K562 (cell line): Measurements from ENCODE around the gene TYW1B.
"Not testable (repeated sequence)": the region's sequence is repeated elsewhere in the genome, so short reads cannot be mapped to it uniquely, and the experiment has no call there.

Source experiments
- BRCA1 ChIP-seq, 2 experiments: fragments of 450-650 bp in 1 of 2; sonication (generic) in 1 of 2; formaldehyde crosslinking in 1 of 2; IDR thresholded peaks; 2 replicates each; pipeline versions ENCODE4 v1.5.0 to v1.6.1; 2017 to 2020; ENCODE audit warnings: mild to moderate bottlenecking in 1 of 2, missing genetic modification reagents in 1 of 2
- ESRRA ChIP-seq: fragments of 450-650 bp; IDR thresholded peaks from 2 replicates; pipeline ENCODE4 v1.6.1; 2014; ENCODE audit warnings: low read depth, mild to moderate bottlenecking, moderate library complexity, borderline replicate concordance
- ZBTB17 ChIP-seq: fragments of 450-650 bp; formaldehyde crosslinking; IDR thresholded peaks from 2 replicates; pipeline ENCODE4 v1.4.0; 2020; ENCODE audit warnings: mild to moderate bottlenecking
- TF ChIP-seq, protein P1 (sequence below), 3 experiments: IDR thresholded peaks in 2 of 3; conservative IDR thresholded peaks in 1 of 3; 2 replicates each; pipeline ENCODE4 v1.5.1; 2011 to 2012; ENCODE audit warnings: low read length in 3 of 3, mild to moderate bottlenecking in 3 of 3, control low read depth in 2 of 3, improper control_type of control experiment in 1 of 3, inconsistent platforms in 1 of 3, low read depth in 1 of 3, mixed read lengths in 1 of 3, moderate library complexity in 1 of 3; ENCODE audit not compliant: insufficient read depth in 2 of 3

DNA sequence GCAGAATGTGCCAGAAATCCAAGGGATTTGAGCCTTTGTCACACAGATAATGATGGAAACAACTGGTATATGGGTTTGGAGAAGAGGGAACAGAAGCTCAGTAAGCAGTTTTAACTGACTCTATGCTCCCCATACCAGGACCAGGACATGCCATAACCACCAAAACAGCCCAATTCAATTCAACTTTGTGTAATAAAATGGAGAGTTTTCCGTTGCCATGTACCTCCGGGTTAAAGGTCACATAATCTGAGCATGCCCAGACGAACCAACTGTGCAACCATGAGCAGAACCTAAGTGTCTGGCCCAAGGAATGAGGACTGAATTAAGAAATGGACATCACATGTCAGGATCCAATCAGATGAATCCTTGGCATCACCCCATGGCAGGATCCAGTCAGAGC lies 22.7 kb upstream of the TYW1B start:
- TF ChIP-seq, protein P1, sequence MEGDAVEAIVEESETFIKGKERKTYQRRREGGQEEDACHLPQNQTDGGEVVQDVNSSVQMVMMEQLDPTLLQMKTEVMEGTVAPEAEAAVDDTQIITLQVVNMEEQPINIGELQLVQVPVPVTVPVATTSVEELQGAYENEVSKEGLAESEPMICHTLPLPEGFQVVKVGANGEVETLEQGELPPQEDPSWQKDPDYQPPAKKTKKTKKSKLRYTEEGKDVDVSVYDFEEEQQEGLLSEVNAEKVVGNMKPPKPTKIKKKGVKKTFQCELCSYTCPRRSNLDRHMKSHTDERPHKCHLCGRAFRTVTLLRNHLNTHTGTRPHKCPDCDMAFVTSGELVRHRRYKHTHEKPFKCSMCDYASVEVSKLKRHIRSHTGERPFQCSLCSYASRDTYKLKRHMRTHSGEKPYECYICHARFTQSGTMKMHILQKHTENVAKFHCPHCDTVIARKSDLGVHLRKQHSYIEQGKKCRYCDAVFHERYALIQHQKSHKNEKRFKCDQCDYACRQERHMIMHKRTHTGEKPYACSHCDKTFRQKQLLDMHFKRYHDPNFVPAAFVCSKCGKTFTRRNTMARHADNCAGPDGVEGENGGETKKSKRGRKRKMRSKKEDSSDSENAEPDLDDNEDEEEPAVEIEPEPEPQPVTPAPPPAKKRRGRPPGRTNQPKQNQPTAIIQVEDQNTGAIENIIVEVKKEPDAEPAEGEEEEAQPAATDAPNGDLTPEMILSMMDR (IDR thresholded peaks at IDR 0.05 in 2 of 3, conservative IDR thresholded peaks at IDR 0.05 in 1 of 3; ENCODE audit: insufficient read depth in 2 of 3, low read depth in 1 of 3, low read length in 3 of 3), result not testable (repeated sequence)
- not testable (repeated sequence) for TF ChIP-seq BRCA1 (IDR thresholded peaks at IDR 0.05); BRCA1 (CRISPR knock-in tag; IDR thresholded peaks at IDR 0.05); ESRRA; ZBTB17 (CRISPR knock-in tag)
